Activated gamma-delta T cell (primary cell): ENCODE data around the gene OMD.

Source experiments
- DNase-seq: peaks from one replicate; lab custom pipeline; 2025; lab: John Stamatoyannopoulos, UW
- total RNA-seq, 2 donors: gene quantifications; one replicate each; lab custom pipeline; 2026; lab: John Stamatoyannopoulos, UW

The OMD gene, protein sequence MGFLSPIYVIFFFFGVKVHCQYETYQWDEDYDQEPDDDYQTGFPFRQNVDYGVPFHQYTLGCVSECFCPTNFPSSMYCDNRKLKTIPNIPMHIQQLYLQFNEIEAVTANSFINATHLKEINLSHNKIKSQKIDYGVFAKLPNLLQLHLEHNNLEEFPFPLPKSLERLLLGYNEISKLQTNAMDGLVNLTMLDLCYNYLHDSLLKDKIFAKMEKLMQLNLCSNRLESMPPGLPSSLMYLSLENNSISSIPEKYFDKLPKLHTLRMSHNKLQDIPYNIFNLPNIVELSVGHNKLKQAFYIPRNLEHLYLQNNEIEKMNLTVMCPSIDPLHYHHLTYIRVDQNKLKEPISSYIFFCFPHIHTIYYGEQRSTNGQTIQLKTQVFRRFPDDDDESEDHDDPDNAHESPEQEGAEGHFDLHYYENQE
- 0.04 to 0.05 reads per million in 2 donors for total RNA-seq

DNA sequence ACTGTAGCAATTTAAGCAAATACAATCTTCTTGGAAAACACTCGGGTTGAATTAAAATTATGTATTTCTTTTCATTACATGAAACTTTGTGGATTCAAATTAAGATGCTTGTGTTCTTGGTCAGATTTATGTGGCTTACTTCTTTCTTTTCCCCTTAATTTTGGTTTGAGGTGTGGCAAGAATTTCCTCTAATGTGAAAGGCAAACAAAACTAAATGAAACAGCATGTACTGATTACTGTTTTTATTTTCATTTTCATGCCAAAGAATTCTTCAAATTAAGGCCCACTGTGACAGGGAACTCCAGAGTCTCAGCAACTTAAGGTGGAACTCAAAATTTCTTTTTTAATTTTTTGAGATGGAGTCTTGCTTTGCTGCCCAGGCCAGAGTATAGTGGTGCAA lies at the start of gene OMD:
TSS of gene OMD (minus strand) at position 132 of the 400 bp plus-strand sequence. CDS start 6,913 bp downstream, outside the sequence.
- no peak for DNase-seq

DNA sequence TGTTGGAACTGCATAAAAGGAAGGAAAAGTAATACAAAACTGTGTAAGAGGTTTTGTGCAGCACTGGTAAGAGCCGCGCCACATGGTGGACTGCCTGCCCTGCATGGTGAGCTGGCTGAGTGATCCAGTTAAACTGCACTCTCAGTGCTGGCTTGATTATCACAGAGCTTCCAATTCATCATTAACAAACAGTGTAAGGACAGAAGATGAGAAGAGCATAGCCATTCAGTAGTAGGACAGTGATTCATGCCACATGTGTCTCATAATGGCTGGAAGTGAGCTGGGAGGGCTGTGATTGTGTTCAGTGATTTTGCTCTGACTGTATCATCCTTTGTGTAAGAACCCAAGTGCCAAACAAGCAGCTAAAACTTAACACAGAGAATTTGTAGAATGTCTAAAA lies 43.9 kb upstream of the OMD start:
- no peak for DNase-seq

DNA sequence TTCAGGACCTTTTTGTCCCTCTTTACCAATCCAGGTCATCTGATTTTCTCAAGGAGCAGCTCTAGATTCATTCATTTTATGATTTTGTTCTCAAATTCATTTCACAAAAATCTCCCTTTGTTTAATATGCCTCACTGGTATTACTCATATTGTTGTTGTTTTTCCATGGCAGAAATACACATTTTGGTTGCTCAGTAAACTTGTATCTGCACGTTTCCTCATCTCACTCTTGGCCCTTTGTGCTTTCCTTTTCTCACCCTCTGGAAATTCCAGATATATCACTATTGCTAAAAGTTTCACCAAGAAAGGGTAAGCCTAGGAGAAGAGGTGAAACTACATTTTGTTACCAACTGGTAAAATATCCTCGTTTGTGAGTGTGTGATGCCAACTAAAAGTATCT lies 43.2 kb upstream of the OMD start:
- DNase-seq, result no peak

DNA sequence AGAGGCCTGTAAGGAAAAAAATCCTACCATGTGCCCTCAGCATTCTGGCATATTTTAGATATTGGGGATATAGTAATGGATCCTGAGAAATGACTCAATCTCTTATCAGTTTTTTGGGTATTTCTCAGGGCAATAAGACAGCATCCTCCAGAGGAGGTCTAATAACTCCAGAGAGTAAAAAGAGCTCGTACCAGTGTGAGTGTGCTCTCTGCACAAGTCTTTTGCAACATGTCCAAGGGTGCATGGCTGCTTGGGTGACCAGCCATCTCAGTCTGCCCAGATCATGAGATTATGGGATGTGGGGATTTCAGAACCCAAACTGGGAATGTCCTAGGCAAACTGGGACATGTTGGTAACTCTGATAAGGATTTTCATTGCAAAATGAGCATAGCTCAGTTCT lies 42.8 kb upstream of the OMD start:
- DNase-seq, result no peak

DNA sequence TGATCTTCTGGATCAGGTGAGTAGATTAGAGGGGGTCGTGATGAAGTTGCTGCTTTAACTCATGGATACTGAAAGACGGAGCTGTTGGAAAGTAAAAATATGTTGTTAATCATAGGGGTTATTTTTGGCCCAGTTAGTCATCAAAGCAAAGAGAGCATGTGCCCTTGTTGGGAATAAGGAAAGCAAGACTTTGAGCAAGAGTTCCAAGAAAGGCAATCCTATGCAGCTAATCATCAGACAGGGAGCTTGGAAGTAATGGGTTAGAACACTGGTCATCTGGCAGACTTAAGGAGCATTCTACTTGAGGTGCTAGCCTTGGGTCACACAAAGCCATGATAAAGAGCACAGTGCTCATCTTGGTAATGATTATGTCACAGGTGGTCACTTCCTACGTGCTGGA lies 39.7 kb upstream of the OMD start:
- DNase-seq, result no peak

DNA sequence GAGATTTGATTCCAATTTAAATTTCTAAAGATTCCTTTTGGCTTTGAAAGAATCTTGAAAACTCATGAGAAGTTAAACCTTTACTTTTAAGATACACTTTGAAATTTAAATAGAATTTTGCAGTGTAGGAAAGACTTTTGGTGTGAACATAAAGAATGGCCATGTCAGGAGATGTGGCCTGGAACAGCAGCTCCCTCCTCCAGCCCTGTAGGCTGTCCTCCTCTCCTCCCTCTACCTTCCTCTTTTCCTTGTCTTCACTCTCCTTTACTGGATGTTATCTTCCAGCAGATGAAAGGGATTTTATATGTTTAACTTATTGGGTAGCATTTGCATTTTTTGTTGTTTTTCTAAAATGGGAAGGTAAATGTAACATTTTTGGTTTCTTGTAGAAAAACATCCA lies 39.1 kb upstream of the OMD start:
- DNase-seq, result no peak

DNA sequence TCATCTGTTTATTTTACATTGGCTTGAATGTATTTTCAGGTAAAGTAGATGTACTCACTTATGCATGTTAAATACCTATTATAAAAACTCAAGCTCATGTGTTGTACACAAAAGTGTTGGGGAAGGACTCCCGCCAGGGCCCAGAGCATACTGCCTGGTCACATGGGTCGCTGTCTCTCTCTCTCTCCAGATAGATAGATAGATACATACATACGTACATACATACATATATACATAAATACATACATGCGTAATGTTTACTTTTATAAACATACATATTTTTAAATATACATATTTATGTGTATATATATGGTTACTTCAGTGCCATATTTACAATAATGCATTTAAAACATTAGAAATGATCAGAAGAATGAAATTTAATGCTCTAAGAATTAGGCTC lies 33.3 kb upstream of the OMD start:
- DNase-seq, result no peak

DNA sequence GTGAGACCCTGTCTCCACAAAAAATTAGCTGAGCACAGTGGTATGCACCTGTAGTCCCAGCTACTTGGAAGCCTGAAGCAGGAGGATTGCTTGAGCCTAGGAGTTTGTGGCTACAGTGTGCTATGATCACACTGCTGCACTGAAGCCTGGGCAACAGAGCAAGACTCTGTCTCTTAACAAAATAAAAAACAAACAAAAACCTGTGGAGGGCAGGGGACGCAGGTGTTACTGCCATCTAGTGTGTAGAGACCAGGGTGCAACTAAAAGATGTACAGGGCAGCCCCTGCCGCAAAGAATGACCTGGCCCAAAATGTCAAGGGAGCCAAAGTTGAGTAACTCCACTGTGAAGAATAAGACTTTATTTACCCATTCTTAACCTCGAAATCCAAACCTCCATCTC lies 30.9 kb upstream of the OMD start:
- DNase-seq, result no peak

DNA sequence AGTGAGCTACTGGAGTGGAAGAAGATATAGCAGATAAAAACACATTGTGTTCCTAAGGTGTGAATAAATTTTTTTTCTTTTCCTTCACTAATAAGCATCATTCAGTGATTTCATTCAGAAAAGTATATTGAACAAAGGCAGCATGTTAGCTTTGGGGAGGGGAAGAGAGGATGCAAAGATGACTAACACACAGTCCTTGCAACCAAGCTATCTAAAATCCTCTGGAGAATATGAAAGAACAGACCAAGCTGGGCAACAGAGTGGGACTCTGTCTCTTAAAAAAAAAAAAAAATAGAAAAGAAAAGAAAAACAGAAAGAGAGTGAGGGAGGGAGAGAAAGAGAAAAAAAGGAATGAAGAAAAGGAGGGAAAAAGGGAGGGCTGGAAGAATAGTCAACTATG lies 22.3 kb upstream of the OMD start:
- no peak for DNase-seq

DNA sequence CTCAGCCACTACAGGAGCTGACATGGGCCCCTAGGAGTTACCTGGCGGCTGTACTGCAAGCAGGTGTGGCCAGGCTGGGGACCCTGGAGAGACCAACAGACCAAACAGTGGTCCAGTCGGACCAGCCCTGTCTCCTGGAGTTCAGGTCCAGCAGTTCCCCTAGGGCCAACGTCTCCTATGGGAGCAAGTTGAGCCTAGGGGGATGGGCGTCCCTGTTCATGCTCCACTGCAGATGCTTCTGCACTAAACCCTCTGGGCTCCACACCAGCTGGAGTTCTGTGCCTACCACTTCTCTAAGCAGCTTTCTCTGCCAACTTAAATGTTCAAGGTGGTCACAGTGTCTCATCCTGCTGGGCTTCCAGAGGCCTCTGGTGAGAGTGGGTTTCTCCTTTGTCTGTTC lies 20.6 kb upstream of the OMD start:
- DNase-seq, result no peak

DNA sequence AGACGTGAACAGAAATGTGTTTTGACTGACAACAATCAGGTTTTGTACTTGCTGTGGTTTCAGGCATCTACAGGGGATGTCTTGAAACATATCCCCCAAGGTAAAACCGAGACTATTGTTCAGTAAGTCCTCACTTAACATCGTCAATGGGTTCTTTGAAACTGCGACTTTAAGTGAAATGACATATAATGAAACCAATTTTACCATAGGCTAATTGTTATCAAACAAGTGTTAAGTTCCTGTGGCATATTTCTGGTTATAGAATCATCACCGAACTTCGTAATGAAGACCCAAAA lies 16.4 kb upstream of the OMD start:
- no peak for DNase-seq

DNA sequence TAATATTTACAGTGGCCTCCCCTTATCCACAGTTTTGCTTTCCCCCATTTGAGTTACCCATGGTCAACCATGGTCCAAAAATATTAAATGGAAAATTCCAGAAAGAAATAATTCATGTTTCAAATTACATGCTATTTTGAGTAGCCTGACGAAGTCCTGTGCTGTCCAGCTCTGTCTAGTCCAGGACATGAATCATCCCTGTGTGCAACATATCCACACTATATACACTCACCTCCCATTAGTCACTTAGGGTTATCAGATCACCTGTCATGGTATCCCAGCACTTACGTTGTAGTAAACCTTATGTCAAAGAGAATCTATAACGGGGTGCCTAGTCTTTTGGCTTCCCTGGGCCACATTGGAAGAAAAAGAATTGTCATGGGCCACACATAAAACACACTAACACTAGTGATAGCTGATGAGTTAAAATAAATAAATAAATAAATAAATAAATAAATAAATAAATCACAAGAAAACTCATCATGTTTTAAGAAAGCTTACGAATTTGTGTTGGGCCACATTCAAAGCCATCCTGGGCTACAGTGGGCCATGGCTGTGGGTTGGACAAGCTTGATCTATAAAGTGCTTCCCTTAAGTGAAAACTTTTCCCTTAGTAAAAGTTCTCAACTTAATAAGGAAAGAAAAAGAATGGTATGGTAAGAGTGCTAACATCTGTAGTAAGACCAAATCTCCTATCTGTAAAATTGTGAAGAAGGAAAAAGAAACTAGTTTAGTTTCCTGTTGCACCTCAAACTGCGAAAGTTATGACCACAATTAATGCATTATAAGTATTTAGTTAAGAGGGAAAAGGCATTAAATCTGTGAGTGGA lies 15.9 kb upstream of the OMD start:
- DNase-seq, result no peak

DNA sequence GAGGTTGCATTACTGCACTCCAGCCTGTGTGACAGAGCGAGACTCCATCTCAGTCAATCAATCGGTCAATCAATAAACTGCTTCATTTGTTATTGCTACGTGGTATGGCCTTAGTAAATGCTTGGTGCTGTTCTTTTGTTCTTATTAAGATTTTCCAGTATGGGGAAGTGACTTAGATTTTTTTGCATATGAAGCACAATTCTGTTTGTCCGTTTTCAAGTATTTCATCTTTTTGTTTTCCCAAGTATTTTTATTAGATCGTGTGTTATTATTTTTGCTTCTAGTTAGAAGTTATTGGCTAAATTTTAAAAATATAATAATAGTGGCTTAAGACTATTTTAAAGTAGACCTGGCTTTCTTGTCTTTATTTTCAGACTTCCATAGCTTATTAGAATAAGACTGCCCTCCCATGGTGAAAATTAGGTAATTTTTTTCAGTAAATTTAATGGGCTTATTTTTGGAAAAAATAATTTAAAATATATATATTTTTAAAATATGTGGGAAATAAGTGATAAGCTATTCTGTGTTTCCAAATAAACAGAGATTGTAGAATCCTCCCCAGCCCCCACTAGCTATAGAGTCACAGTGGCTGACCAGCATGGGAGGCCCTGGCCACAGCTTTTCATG lies 14.7 kb upstream of the OMD start:
- DNase-seq, result no peak

DNA sequence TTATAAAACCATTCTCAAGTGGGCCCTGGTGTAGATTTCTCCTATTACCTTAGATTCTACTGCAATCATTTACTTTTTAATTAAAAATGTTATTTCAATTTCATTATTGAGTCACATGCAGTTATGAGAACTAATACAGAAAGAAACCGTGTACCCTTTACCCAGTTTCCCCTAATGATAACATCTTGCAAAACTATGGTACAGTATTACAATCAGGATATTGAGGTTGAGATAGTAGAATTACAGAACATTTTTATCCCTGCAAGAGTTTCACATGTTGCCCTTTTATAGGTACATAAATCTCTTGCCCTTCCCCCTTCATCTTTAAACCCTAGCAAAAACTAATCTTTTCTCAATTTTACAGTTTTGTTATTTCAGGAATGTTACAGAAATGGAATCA lies 11.0 kb upstream of the OMD start:
- DNase-seq, result no peak

DNA sequence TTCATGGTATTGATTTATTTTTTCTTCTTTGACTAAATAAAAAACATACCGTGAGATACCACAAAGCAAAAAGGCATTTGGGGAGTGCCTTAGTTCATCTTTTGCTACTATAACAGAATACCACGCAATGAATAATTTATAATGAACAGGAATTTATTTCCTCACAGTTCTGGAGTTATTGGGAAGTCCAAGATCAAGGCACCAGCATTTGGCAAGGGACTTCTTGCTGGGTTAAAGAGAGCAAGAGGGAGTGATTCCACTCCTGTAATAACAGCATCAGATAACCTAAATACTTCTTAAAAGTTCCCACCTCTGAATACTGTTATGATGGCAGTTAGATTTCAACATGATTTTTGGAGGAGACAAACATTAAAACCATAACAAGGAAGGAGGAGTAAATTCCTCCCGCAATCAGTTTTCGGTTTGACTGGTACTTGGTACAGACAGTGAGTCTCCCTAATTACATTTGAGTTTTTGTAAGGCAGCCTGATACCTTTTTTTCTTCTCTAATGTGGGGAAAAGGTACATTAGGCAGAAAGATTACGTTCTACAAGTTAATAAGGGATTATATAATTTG lies 8.8 kb upstream of the OMD start:
- DNase-seq, result no peak

DNA sequence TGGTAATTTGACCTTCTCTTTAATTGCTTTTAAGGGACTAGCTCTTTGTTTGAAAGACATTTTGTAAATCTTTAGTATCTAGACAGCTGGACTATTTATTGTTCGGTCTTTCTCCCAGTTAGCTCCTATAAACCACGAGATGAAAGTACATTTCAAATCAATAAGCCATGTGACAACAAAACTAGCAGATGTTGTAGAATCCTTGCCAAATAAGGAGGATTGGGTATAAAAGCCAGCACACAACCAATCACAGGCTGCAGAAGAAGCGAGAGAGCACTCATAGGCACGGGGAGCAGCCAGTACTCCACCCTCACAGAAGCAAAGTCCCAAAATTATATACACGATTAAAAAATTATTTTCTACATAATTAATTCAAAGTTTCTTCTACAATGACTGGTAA lies 8.1 kb upstream of the OMD start:
- no peak for DNase-seq

DNA sequence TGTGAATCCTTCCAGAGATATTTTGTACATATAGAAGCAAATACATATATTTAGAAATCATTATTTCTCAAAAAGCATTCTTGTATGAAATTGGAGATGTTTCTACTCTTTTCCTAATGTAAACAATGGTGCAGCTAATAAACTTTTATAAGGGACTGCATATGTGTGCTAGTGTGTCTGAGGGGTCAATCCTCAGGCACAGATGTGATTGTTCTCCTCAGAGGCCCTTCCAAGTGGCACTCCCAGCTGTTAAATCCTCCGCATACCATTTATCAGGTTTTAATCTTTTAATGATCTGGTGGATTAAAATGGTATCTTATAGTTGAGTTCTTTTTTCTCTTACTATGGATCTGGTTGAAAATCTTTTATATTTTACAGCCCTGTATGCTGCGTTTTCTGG lies 5.6 kb upstream of the OMD start:
- no peak for DNase-seq

DNA sequence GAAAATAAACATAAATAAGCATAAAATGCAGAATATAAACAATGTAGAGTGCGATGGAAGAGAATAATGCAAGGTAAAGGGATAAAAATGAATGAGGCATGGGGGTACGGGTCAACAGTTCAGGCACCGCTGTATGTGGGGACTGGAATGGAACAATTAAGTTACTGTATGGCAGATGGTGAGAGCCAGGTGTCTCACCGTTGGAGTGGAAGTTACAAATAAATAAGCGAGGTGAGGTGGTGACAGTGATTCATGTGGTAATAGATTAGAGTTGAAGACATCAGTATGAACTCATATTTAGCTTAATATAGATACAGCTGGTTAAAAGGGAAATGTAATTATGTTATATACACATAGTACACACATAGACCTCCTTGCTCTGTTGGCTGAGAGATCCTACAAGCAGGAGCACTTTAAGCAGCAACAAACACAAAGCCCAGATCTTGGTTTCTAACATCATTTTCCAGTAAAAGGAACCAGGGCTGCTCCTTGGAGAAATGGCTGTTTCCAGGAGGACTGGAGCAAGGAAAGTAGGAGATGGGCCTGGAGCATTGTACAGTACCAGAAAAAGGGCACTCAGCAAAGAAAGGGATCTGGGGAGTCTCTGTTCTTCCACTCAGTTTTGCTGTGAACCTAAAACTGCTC lies 2.4 kb upstream of the OMD start:
- DNase-seq, result no peak

DNA sequence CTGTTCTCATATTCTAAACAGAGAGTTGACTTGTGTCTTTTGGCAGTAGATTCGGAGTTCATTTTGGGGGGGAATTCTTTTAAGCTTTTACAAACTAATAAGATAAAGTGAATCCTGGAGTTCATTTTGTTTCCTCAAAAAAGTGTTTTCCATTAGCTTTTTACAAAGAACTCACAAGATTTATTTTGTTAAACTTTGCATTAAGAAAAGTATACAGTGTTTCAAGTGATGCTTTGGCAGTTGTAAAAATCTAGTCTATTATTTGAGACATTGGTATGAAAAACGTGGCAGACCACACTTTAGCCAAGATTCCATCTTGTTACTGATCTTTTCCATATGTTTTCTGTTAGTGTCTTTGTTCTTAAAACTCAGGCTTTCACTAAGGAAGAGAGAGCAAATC lies 1.2 kb upstream of the OMD start:
- no peak for DNase-seq

DNA sequence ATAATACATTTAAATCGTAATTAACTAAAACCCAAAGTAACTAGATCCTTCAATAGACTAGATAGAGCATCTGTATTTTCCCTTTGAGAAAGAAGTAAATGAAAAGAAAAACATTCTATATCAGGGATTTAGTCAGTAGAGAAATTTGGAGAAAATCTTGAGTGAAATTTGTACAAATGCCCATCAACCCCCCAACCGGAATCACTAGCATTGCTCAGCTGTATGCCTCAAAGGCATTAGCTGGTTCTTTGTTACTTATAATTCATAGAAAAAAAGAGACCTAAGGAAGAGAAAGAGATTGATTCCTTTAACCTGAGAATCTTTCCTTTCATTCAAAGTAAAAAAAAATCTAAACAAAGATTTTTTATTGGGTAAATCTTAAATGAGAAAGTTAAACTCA lies 659 bp downstream of the OMD start:
- no peak for DNase-seq

DNA sequence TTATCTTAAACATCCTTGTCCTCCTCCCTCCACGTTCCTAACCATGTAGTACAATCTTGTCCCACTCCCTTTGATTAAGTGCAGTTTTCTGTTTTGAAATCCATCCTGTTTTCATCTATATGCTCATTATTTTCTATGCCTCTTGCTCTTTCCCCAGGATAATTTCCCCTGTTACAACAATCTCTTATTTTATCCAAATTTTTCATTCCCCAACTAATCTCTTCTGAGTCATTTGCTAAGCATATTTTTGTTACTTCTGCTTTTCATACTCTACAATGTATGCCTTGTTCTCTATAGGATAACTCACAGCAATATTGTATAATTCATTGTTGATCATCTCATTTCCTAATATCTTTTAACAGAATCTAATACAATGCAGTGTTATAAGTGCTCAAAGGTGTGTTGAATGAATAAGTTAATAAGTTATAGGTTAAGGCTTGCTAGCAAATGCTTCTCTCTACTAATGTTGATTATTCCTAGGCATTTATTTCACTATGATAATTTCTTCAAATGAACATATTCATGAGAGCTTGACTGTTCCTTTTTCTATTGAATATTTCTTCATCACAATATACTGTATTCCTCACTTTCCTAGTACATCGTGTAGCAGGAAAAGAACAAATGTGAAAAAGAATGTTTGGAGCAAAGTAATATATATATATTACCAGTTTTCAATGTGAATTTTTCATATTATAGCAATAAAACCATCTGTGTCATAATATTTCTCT lies 1.5 kb downstream of the OMD start:
- no peak for DNase-seq

DNA sequence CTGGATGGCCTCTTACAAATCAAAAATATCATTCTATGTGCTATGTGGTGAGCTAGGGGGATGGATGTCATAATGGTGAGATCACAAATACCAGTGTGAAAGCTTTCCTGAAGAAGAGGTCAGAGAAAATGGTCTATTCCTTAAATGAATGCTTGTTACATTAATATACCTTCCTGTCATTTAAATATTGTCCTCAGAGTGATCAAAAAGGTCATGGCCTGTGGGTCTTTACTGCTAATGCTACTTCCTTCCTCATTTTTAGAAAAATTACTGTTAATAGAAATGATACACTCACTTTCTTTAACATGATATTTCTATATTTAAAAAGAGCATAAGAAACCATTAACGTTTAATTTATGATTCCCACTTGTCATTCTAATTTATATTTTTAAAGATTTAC lies 9.7 kb downstream of the OMD start:
- DNase-seq, result no peak
